ENCODE results near the gene C16orf90.

C16orf90 gene

GRCh38 chr16:3492356-3492755, 2.9 kb downstream of the C16orf90 start:
- DNase-seq (ENCODE audit: low read depth), result no peak
- H3K4me3 ChIP-seq (ENCODE audit: low read depth, low read length), result no peak overlapping the region
- no peak for TF ChIP-seq CTCF (IDR thresholded peaks at IDR 0.05; ENCODE audit: insufficient read depth, low read depth, low read length, missing control alignments)

- DNase-seq (ENCODE audit: low read depth), result no peak
- TF ChIP-seq CTCF (IDR thresholded peaks at IDR 0.05; ENCODE audit: insufficient read depth, low read depth, low read length, missing control alignments), result no peak
- no peak overlapping the region for H3K4me3 ChIP-seq (ENCODE audit: low read depth, low read length)
Observed at GRCh38 chr16:3490911-3491629, 4.2 kb downstream of the C16orf90 start.

- TF ChIP-seq CTCF (IDR thresholded peaks at IDR 0.05; ENCODE audit: insufficient read depth, low read depth, low read length, missing control alignments), result no peak
- no peak overlapping the region for H3K4me3 ChIP-seq (ENCODE audit: low read depth, low read length)
- DNase-seq (ENCODE audit: low read depth), result no peak
Observed at GRCh38 chr16:3488801-3489200, 6.5 kb downstream of the C16orf90 start.

GRCh38 chr16:3487521-3488410, 7.5 kb downstream of the C16orf90 start:
- no peak for TF ChIP-seq CTCF (IDR thresholded peaks at IDR 0.05; ENCODE audit: insufficient read depth, low read depth, low read length, missing control alignments)
- DNase-seq (ENCODE audit: low read depth), result no peak
- H3K4me3 ChIP-seq (ENCODE audit: low read depth, low read length), result no peak overlapping the region

GRCh38 chr16:3486506-3487215, 8.6 kb downstream of the C16orf90 start:
- no peak for DNase-seq (ENCODE audit: low read depth)
- H3K4me3 ChIP-seq (ENCODE audit: low read depth, low read length), result no peak overlapping the region
- TF ChIP-seq CTCF (IDR thresholded peaks at IDR 0.05; ENCODE audit: insufficient read depth, low read depth, low read length, missing control alignments), result no peak

- no peak overlapping the region for H3K4me3 ChIP-seq (ENCODE audit: low read depth, low read length)
- no peak for DNase-seq (ENCODE audit: low read depth)
- no peak for TF ChIP-seq CTCF (IDR thresholded peaks at IDR 0.05; ENCODE audit: insufficient read depth, low read depth, low read length, missing control alignments)
Observed at GRCh38 chr16:3485821-3486505, 9.3 kb downstream of the C16orf90 start.
